ENCODE data around the gene NDUFB8.

- TF ChIP-seq EZH2 (IDR thresholded peaks at IDR 0.05; ENCODE audit: low read length, unreplicated experiment), result no peak
- 0 out of 2 replicates have a peak, but pooled peaks have one; percentile 30 for TF ChIP-seq CTCF (conservative IDR thresholded peaks at IDR 0.05; ENCODE audit: low read depth, low read length)
- TF ChIP-seq EZH2phosphoT487 (IDR thresholded peaks at IDR 0.05; ENCODE audit: borderline replicate concordance, low read length), result no peak
Observed at GRCh38 chr10:100516847-100517246, 12.8 kb downstream of the NDUFB8 start.

All from PC-3 (cell line).